Measurements from ENCODE around the gene EEF1A2.
A peak's percentile ranks its signal among the peaks of the same experiment; 100 is the strongest.
"Not testable (repeated sequence)": the region's sequence is repeated elsewhere in the genome, so short reads cannot be mapped to it uniquely, and the experiment has no call there.

Gene EEF1A2

GRCh38 chr20:63520504-63520933 lies 21.6 kb upstream of the EEF1A2 start, which contains the start of gene PPDPF:
Gene PPDPF, plus strand, starts transcription at chr20:63520765. Its CDS starts 544 bp downstream, at chr20:63521309.
- DNase-seq (ENCODE audit: low read depth), result peak; percentile 76

- DNase-seq (ENCODE audit: low read depth), result peak; percentile 34
Measured at GRCh38 chr20:63519668-63520503, 21.0 kb upstream of the EEF1A2 start.

DNA sequence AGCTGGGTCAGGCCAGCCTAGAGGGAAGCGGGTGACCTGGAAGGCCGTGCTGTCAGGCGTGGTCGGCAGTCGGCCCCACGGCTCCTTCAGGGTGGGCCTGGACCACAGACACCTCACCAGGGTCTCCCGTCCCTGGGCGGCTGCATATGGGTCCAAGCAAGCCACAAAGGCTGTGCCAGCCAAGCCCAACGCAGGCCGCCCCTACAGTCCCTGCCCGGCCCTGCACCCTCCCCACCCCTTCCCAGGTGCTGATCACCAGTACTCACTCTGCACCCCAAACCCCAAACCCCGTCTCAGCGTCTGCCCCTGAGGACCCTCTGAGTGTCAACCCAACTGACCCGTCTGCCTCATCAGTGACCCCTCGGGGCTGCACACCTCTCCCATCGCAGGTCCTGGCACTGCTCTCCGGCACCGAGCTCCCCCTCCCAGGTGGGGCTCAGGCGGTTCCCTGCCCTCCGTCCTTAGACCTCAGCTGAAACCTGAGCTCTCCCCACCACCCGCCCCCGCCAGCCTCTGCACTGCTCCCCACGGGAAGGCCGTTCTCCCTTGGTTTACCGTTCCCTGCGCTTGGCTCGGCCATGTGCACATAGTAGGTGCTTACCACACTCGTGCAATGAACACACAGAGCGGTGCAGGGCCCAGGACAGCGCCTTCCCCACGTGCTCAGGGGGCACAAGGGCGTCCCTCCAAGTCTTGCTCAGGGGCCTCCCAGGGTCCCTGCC lies 20.2 kb upstream of the EEF1A2 start:
- no peak for DNase-seq (ENCODE audit: low read depth)

- no peak for DNase-seq (ENCODE audit: low read depth)
Measured at GRCh38 chr20:63518351-63518861, 19.5 kb upstream of the EEF1A2 start.

DNA sequence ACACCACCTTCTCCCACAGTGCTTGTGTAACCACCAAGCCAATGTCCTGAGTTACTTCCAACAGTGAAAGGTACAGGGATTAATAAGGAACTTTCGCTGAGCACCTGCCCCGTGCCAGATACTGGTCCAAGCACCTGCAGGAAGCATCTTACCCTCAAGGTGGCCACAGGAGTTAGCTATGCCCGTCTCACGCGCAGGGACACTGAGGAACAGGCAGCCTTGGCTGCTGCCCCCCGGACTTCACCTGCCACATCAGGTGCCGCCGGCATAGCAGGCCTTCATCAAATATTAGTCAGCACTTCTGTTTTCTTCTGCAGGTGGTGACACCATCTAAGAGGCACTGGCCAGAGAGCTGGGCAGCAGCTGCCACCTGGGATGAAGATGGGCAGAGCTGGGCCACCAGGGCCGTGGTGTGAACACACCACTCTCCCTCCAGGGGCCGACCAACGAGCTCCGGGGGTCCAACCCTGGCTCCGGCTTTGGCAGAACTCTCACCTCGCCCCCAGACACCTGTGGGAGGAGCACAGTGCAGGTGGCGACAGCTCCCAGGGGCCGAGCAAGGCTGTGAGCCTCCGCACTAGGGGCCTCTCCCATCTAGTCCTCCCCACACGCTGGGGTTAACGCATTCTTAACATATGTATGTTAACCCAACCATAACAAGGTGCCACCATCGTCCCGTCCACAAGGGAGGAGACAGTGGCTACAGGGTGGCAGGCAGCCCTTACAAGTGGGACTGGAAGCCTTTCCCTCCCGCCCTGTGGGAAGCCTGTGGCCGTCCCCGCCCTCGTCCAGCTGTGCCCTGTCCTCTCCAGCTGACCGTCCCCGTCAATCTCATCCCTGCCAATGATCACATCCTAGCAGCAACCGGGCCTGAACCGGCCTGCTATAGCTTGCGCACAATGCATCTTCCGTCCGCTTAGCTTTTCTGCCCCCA lies 18.8 kb upstream of the EEF1A2 start:
- DNase-seq (ENCODE audit: low read depth), result no peak

DNA sequence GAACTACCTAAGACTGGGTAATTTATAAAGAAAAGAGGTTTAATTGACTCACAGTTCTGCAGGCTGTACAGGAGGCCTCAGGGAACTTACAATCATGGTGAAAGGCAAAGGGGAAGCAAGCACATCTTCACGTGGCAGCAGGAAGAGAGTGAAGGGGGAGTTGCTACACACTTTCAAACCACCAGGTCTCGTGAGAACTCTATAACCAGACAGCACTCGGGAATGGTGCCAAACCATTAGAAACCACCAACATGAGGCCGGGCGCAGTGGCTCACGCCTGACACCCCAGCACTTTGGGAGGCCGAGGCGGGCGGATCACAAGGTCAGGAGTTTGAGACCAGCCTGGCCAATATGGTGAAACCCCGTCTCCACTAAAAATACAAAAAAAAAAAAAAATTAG lies 15.6 kb upstream of the EEF1A2 start:
- DNase-seq (ENCODE audit: low read depth), result not testable (repeated sequence)

DNA sequence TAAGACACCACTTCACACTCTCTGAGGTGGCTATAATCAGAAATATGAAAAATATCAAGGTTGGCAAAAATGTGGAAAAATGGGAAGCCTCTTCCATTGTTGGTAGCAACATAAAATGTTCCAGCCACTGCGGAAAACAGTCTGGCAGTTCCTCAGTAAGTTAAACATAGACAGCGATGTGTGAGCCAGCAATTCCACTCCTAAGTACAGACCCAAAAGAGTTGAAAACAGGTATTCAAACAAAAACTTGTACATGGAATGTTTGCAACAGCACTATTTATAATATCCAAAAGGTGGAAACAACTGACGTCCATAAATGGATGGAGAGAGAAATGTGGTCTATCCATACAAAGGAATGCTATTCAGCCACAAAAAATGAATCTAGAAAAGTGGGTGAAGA lies 14.3 kb upstream of the EEF1A2 start:
- no peak for DNase-seq (ENCODE audit: low read depth)

DNA sequence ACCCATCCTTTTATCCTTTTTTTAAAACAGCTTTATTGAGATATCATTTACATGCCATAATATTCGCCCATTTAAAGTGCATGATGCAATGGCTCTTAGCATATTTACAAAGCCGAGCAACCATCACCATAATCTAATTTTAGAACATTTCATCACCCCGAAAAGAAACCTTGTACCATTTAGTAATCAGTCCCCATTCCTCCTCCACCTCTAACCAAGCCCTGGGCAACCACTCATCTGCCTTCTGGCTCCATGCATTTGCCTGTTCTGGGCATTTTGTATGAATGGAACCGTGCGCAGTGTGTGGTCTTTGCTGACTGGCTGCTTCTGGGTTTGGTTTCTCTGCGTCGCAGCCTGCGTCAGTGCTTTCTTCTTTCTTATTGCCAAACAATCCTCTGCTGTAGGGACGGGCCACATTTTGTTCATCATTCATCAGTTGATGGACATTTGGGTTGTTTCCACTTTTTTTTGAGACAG lies 10.2 kb upstream of the EEF1A2 start:
- DNase-seq (ENCODE audit: low read depth), result peak; percentile 21

- no peak for DNase-seq (ENCODE audit: low read depth)
Measured at GRCh38 chr20:63508072-63508768, 9.3 kb upstream of the EEF1A2 start.

DNA sequence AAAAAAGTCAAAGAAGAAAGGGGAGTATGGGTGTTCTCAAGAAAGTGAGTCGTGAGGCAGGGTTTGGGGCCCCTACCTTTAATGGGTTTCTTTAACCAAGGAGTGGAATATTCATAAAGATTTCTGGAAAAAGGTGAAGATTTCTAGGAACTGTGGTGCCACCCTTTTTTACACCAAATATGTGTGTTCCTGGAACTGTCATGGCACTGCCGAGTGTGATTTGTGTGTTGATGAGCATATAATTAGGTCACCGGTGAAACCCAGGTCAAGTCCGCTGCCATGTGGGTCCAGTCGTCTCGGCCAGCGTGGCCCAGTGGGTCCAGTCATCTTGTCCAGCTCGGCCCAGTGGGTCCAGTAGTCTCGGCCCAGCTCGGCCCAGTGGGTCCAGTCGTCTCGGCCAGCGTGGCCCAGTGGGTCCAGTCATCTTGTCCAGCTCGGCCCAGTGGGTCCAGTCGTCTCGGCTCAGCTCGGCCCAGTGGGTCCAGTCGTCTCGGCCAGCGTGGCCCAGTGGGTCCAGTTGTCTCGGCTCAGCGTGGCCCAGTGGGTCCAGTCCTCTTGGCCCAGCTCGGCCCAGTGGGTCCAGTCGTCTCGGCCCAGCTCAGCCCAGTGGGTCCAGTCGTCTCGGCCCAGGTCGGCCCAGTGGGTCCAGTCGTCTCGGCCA lies 8.3 kb upstream of the EEF1A2 start:
- DNase-seq (ENCODE audit: low read depth), result no peak

DNA sequence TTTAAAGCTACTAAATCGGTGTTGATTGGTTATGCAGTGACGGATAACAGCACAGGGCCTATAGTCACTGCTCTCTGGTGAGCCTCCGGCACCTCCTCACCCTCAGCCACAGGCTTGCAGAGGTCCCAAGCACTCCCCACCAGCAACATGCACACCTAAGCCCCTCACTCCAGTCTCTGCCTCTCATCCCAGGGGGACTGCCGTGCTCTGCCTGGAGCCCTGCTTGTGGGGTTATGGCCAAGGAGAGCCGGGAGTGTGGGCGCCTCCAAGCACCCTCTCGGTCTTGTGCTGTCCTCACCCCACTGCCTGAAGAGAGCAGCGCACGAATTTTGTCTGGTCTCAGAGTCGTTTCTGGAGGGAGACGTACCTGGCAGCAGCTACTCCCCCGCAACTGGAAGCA lies 6.8 kb upstream of the EEF1A2 start:
- no peak for DNase-seq (ENCODE audit: low read depth)

GRCh38 chr20:63505281-63505680 lies 6.4 kb upstream of the EEF1A2 start:
- DNase-seq (ENCODE audit: low read depth), result no peak

- DNase-seq (ENCODE audit: low read depth), result no peak
Measured at GRCh38 chr20:63504642-63505041, 5.8 kb upstream of the EEF1A2 start.

DNA sequence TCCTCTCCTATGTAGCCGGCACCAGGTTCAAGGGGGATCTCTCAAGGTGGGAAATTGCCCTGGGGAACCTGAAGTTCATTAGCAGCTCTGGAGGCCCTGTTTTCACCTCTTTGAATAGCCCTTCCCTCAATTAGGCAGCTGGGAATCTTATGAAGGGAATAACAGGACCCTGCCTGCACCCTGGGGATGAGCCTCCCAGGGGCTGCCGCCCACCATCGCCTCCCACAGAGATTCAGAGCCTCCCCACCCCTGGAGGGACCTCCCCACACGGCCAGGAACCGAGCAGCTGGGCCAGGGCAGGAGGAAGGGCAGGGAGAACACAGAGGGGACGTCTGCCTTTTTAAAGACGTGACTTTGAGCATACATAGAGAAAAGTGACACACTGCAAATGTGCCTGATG lies 4.6 kb upstream of the EEF1A2 start:
- DNase-seq (ENCODE audit: low read depth), result no peak

DNA sequence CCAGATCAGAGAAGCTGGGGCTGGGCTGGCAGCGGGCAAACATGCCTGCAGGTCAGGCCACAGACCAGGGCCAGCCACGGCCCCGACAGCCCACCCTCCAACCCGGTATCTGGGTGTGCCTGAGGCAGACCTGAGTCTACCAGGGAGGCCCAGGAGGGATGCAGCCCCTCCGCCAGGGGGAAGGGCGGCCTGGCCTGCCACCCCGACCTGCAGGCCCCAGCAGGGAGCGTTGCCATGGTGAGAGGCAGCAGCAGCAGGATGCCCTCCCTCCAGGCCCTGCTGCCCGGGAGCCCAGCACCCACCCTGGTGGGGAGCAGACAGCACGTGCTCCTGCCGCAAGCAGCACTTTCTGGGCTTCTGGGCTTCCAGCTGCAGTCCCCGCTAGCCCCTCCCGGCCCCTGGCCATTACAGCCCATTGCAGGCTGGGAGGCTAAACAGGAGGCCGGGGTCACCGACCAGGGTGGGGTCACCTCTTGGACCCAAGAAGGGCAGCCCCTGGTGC lies 3.8 kb upstream of the EEF1A2 start:
- DNase-seq (ENCODE audit: low read depth), result no peak

DNA sequence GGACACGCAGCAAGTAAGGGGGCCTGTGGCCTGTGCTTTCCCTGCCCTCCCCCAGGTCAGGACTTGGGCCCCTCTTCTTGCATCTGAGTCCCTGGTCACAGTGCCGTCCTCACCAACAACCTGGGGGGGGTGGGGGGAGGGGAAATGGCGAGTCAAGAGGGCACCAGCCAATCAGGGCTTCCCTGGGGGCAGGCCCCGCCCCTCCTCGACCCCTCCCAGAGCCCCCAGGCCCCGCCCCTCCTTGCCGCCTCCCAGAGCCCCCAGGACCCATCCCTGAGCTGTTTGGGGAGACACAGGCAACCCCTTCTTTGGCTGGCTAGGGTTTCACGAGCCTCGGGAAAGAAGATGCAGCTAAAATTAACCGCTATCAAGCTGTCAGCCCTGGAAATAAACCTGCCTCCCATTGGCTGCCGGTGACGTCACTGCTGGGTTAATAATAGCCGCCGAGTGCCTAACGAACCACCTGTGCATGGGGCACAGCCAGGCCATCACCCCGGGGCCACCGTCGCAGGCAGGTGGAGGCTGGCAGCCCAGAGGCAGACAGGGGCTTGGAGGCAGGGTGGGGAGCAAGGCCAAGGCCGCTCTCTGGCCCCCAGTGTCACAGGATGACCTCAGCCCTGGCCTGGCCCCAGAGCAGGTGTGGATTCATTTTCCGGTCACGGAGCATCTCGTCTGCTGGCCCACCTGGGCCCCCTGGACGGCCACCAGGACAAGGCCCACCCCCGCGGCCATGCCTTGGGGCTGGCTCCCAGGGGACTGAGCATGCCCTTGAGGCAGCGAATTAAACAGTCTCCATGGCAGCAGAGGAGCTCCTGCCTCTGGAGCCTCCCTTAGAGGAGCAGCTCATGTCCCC lies 3.2 kb upstream of the EEF1A2 start:
- DNase-seq (ENCODE audit: low read depth), result no peak

DNA sequence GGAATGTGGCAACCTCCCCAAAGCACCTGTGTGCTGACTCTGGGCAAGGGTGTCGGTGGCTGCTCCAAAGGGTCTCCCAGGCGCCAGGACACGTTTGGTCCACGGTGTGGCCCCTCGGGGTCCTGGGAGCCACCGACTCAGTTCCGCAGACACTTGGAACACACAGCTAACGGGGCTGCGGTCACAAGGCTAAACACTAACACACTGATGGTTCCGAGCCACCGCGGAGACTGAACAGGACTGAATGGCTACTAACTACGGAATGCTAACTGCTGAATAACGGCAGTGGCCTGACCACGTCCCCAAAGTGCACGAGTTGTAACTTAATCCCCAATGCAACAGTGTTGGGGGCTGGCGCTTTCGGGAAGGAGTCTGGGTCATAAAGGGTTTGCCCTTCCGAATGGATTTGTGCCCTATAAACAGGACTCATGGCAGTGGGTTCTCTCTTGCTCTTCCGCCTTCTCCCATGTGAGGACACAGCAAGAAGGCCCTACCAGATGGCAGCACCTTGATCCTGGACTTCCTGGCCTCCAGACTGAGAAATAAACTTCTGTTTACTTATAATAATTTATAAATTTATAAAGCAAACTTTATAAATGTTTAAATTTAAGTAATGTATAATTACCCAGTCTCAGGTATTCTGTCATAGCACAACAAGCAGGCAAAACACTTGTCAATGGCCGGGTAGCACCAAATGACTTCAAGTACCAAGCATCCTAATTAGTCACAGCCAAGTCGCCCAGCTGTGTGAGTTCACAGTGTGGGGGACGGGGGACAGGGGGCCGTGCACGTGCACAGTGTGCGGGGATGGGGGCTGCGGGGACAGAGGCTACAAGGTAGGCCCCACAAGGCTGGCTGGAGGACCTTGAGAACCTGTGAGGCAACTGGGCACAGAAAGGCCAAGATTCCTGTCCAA lies 2.3 kb upstream of the EEF1A2 start:
- DNase-seq (ENCODE audit: low read depth), result no peak

DNA sequence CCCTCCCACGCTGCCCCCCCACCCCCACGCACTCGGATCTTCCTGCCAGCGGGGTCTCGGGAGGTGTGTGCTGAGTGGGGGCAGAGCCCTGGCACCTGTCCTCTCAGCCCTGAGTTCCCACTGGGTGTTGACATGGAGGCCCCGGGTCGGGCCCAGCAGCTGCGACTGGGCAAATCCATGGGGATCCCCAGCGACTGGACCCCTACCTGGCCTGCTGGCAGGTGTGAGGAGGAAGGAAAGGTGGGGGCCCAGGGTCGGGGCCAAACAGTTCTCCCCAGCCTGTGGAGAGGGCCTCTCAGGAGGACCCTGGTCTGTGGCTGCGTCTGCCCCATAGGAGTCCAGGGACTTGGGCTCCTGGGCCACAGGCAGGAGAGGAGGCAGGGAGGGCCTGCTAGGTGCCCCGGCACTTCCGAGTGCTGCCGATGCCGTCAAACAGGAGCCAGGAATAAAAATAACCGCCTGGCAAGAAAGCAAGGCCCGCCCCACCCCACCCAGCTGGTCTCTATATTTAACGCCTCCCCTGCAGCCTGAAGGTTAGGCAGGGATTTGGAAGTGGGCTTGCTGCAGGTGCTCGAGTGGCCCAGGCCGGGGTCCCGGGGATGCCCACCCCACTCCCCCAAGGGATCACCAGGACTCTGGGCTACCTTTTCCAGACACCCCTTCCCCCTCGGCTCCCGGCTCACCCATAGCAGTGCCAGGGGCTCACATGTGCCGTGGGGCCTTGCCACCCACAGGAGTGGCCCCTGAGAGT lies 1.4 kb upstream of the EEF1A2 start:
- no peak for DNase-seq (ENCODE audit: low read depth)

All from fibroblast of gingiva (primary cell).